Neural progenitor cell (in vitro differentiated cells): ENCODE data around the gene ZXDC. TPM values are rescaled to one million over a fixed set of nuclear protein-coding genes. Genes with fewer than 3 reads are reported as not detected.

Experiments
- DNase-seq: peaks from one replicate; pipeline ENCODE4 v3.0.0-alpha.2; 2016; ENCODE audit warnings: low spot score
- H2AFZ ChIP-seq: fragments of 200-600 bp; sonication (generic); replicated peaks from 2 replicates; pipeline ENCODE4 v1.6.1; 2016; ENCODE audit warnings: antibody characterized with exemption
- H3F3A ChIP-seq: fragments of 200-600 bp; sonication (generic); 2 replicates; pipeline ENCODE4 v1.6.1; 2016; ENCODE audit warnings: antibody characterized with exemption, low read depth
- H3K27ac ChIP-seq: fragments of 200-600 bp; sonication (generic); 2 replicates; pipeline ENCODE4 v1.5.1; 2016; ENCODE audit warnings: mild to moderate bottlenecking
- H3K27me3 ChIP-seq: fragments of 200-600 bp; sonication (generic); 2 replicates; pipeline ENCODE4 v1.6.1; 2016; ENCODE audit warnings: mild to moderate bottlenecking, moderate library complexity
- H3K36me3 ChIP-seq: fragments of 200-600 bp; sonication (generic); 2 replicates; pipeline ENCODE4 v1.5.1; 2016
- H3K4me1 ChIP-seq: fragments of 200-600 bp; sonication (generic); 2 replicates; pipeline ENCODE4 v1.6.1; 2016; ENCODE audit warnings: mixed run types
- H3K4me2 ChIP-seq: fragments of 200-600 bp; sonication (generic); 2 replicates; pipeline ENCODE4 v1.6.1; 2016
- H3K4me3 ChIP-seq: fragments of 200-600 bp; sonication (generic); 2 replicates; pipeline ENCODE4 v1.5.1; 2016
- H3K79me2 ChIP-seq: fragments of 200-600 bp; sonication (generic); 2 replicates; pipeline ENCODE4 v1.6.1; 2016; ENCODE audit warnings: low read depth
- H3K9ac ChIP-seq: fragments of 200-600 bp; sonication (generic); 2 replicates; pipeline ENCODE4 v1.6.1; 2016
- H3K9me3 ChIP-seq: fragments of 200-600 bp; sonication (generic); 2 replicates; pipeline ENCODE4 v1.5.1; 2016; ENCODE audit warnings: low read depth
- H4K20me1 ChIP-seq: fragments of 200-600 bp; sonication (generic); 2 replicates; pipeline ENCODE4 v1.6.1; 2016; ENCODE audit warnings: low read depth
- H3K27ac Mint-ChIP-seq: 3 replicates; pipeline ENCODE4 v1.8.0; 2021; ENCODE audit warnings: mixed read lengths
- H3K27me3 Mint-ChIP-seq: 2 replicates; pipeline ENCODE4 v1.8.0; 2022; ENCODE audit warnings: low read depth, mild to moderate bottlenecking, inconsistent platforms, moderate library complexity, mixed read lengths; ENCODE audit not compliant: insufficient read depth
- H3K36me3 Mint-ChIP-seq: 3 replicates; pipeline ENCODE4 v1.8.0; 2021; ENCODE audit warnings: mixed read lengths
- H3K4me1 Mint-ChIP-seq: 3 replicates; pipeline ENCODE4 v1.8.0; 2021; ENCODE audit warnings: mixed read lengths
- H3K4me3 Mint-ChIP-seq: 3 replicates; pipeline ENCODE4 v1.8.0; 2021; ENCODE audit warnings: mild to moderate bottlenecking, moderate library complexity, mixed read lengths
- H3K9me3 Mint-ChIP-seq: 3 replicates; pipeline ENCODE4 v1.8.0; 2020; ENCODE audit warnings: mixed read lengths
- CTCF ChIP-seq: fragments of 200-600 bp; sonication (generic); IDR thresholded peaks from 2 replicates; pipeline ENCODE4 v1.5.1; 2017; ENCODE audit warnings: antibody characterized with exemption, mild to moderate bottlenecking
- EZH2 ChIP-seq: fragments of 200-600 bp; sonication (generic); IDR thresholded peaks from 2 replicates; pipeline ENCODE4 v1.6.1; 2017; ENCODE audit warnings: antibody characterized with exemption, mild to moderate bottlenecking, moderate library complexity
- EZH2phosphoT487 ChIP-seq: fragments of 200-600 bp; sonication (generic); IDR thresholded peaks from 2 replicates; pipeline ENCODE4 v1.6.1; 2017; ENCODE audit warnings: antibody characterized with exemption
- total RNA-seq: library from RNA; depleted of rRNA; stranded (reverse); fragments of >200 nt; gene quantifications from 2 replicates; pipeline ENCODE4 v1.2.3, GENCODE V29; 2015; ENCODE audit warnings: low replicate concordance

The ZXDC gene
- total RNA-seq, 1 donor from 2014 or later, result 12.4 TPM

- Mint-ChIP-seq H3K27me3 (peaks cover 2% of the 10 kb centered on the region), H3K4me3 (no peak overlapping the region), H3K9me3 (peaks cover 11% of the 10 kb centered on the region), H3K36me3 (peaks cover 7% of the 10 kb centered on the region), H3K4me1 (peaks cover 9% of the 10 kb centered on the region), H3K27ac (no peak overlapping the region)
- TF ChIP-seq CTCF (no peak), EZH2 (no peak), EZH2phosphoT487 (no peak)
- H3F3A ChIP-seq, result no peaks in the 10 kb centered on the region
- no peaks in the 10 kb centered on the region for H3K36me3 ChIP-seq
- H3K9ac ChIP-seq, result no peak overlapping the region
- no peak overlapping the region for H2AFZ ChIP-seq
- no peak overlapping the region for H3K27ac ChIP-seq
- no peak for DNase-seq
- no peaks in the 10 kb centered on the region for H3K79me2 ChIP-seq
- H3K27me3 ChIP-seq, result no peaks in the 10 kb centered on the region
- H3K4me3 ChIP-seq, result no peak overlapping the region
- H3K4me2 ChIP-seq, result no peak overlapping the region
- peaks cover 6% of the 10 kb centered on the region for H3K9me3 ChIP-seq
- H4K20me1 ChIP-seq, result no peaks in the 10 kb centered on the region
- H3K4me1 ChIP-seq, result peaks cover 4% of the 10 kb centered on the region
Measured at GRCh38 chr3:126422121-126422520, 53.6 kb downstream of the ZXDC start.

- Histone ChIP-seq H3K4me2 (no peak overlapping the region), H2AFZ (no peak overlapping the region), H4K20me1 (no peaks in the 10 kb centered on the region), H3K79me2 (no peaks in the 10 kb centered on the region), H3F3A (no peaks in the 10 kb centered on the region), H3K36me3 (no peaks in the 10 kb centered on the region), H3K4me1 (peaks cover 8% of the 10 kb centered on the region), H3K4me3 (no peak overlapping the region), H3K27me3 (no peaks in the 10 kb centered on the region), H3K9me3 (peaks cover 6% of the 10 kb centered on the region), H3K27ac (no peak overlapping the region), H3K9ac (no peak overlapping the region)
- Mint-ChIP-seq H3K9me3 (peaks cover 7% of the 10 kb centered on the region), H3K4me3 (no peak overlapping the region), H3K4me1 (peaks cover 13% of the 10 kb centered on the region), H3K36me3 (peaks cover 3% of the 10 kb centered on the region), H3K27me3 (peaks cover 2% of the 10 kb centered on the region), H3K27ac (no peak overlapping the region)
- TF ChIP-seq EZH2 (no peak), CTCF (no peak), EZH2phosphoT487 (no peak)
- DNase-seq, result no peak
Measured at GRCh38 chr3:126421573-126422119, 54.0 kb downstream of the ZXDC start.

- Mint-ChIP-seq H3K27ac (peak overlapping the region; percentile 32), H3K4me3 (no peak overlapping the region), H3K9me3 (peaks cover 2% of the 10 kb centered on the region), H3K27me3 (no peaks in the 10 kb centered on the region), H3K36me3 (no peaks in the 10 kb centered on the region), H3K4me1 (peaks cover 13% of the 10 kb centered on the region)
- no peaks in the 10 kb centered on the region for H3K9me3 ChIP-seq
- no peaks in the 10 kb centered on the region for H4K20me1 ChIP-seq
- no peak overlapping the region for H3K4me2 ChIP-seq
- H3K4me3 ChIP-seq, result no peak overlapping the region
- H3K79me2 ChIP-seq, result no peaks in the 10 kb centered on the region
- H2AFZ ChIP-seq, result no peak overlapping the region
- no peaks in the 10 kb centered on the region for H3F3A ChIP-seq
- TF ChIP-seq CTCF (no peak), EZH2 (no peak), EZH2phosphoT487 (no peak)
- peaks cover 12% of the 10 kb centered on the region for H3K4me1 ChIP-seq
- no peaks in the 10 kb centered on the region for H3K36me3 ChIP-seq
- H3K27me3 ChIP-seq, result no peaks in the 10 kb centered on the region
- H3K9ac ChIP-seq, result no peak overlapping the region
- DNase-seq, result no peak
- no peak overlapping the region for H3K27ac ChIP-seq
Measured at GRCh38 chr3:126419886-126420786, 55.6 kb downstream of the ZXDC start.
